Suprapubic skin (tissue), 4 donors: ENCODE data around the gene ATP1A2. TPM values are rescaled to one million over a fixed set of nuclear protein-coding genes. Genes with fewer than 3 reads are reported as not detected.

Experiments
- DNase-seq, 2 donors: peaks; one replicate each; pipeline ENCODE4 v3.0.0-alpha.2; 2019; ENCODE audit warnings: low spot score in 2 of 2
- H3K27ac ChIP-seq: fragments of 200-600 bp; sonication (generic); one replicate; pipeline ENCODE4 v1.5.1; 2019
- H3K27me3 ChIP-seq: fragments of 200-600 bp; sonication (generic); one replicate; pipeline ENCODE4 v1.5.1; 2019
- H3K36me3 ChIP-seq: fragments of 200-600 bp; sonication (generic); one replicate; pipeline ENCODE4 v1.5.1; 2019
- H3K4me1 ChIP-seq: fragments of 200-600 bp; sonication (generic); one replicate; pipeline ENCODE4 v1.5.1; 2019
- H3K4me3 ChIP-seq: fragments of 200-600 bp; sonication (generic); one replicate; pipeline ENCODE4 v1.5.1; 2019; ENCODE audit warnings: mild to moderate bottlenecking
- H3K9me3 ChIP-seq: fragments of 200-600 bp; sonication (generic); one replicate; pipeline ENCODE4 v1.5.1; 2019
- CTCF ChIP-seq, 2 donors: fragments of 200-600 bp in 1 of 2; fragments of 450-650 bp in 1 of 2; sonication (generic) in 1 of 2; IDR thresholded peaks; one replicate each; pipeline ENCODE4 v1.5.1; 2016 to 2019; ENCODE audit warnings: antibody characterized with exemption in 2 of 2, mild to moderate bottlenecking in 1 of 2, moderate library complexity in 1 of 2
- EP300 ChIP-seq: sonication (generic); formaldehyde crosslinking; IDR thresholded peaks from one replicate; pipeline ENCODE4 v1.6.1; 2017; ENCODE audit warnings: antibody characterized with exemption
- POLR2A ChIP-seq, 2 donors: fragments of 450-650 bp; IDR thresholded peaks; one replicate each; pipeline ENCODE4 v1.6.1; 2017; ENCODE audit warnings: antibody characterized with exemption in 2 of 2, mild to moderate bottlenecking in 2 of 2, moderate library complexity in 2 of 2
- POLR2AphosphoS5 ChIP-seq, 3 donors: sonication (generic); formaldehyde crosslinking; IDR thresholded peaks; one replicate each; pipeline ENCODE4 v1.6.1; 2017; ENCODE audit warnings: antibody characterized with exemption in 3 of 3
- WGBS: methylation state at CpG from one replicate; pipeline ENCODE4 v1.1.5; 2018; 5-methylcytosine and 5-hydroxymethylcytosine counted together
- total RNA-seq, 4 donors: library from RNA; depleted of rRNA; stranded (reverse); fragments of >200 nt; gene quantifications; one replicate each; pipeline ENCODE4 v1.1.0, GENCODE V29; 2016

ATP1A2 gene
- total RNA-seq, 4 donors from 2014 or later: 4.2 to 6.9 (median 4.8) TPM

GRCh38 chr1:160149716-160150115 lies 34.2 kb downstream of the ATP1A2 start:
- no peak overlapping the region for H3K27ac ChIP-seq
- H3K9me3 ChIP-seq: no peaks in the 10 kb centered on the region
- H3K27me3 ChIP-seq: no peaks in the 10 kb centered on the region
- no peak for DNase-seq
- 69% methylated on average over 2 of the region's 2 CpGs for WGBS
- TF ChIP-seq POLR2A (IDR thresholded peaks at IDR 0.05) (no peak), EP300 (no peak), POLR2AphosphoS5 (IDR thresholded peaks at IDR 0.05) (no peak), CTCF (IDR thresholded peaks at IDR 0.05) (no peak)
- no peak overlapping the region for H3K4me3 ChIP-seq
- H3K36me3 ChIP-seq: no peaks in the 10 kb centered on the region
- H3K4me1 ChIP-seq: peaks cover 4% of the 10 kb centered on the region

GRCh38 chr1:160151303-160151702 lies 35.7 kb downstream of the ATP1A2 start, which contains the start of gene ATP1A4:
ATP1A4 (plus strand) TSS chr1:160151603; CDS start chr1:160152041, 438 bp downstream.
- no peaks in the 10 kb centered on the region for H3K27me3 ChIP-seq
- H3K36me3 ChIP-seq: no peaks in the 10 kb centered on the region
- H3K4me3 ChIP-seq: no peak within 1 kb of the TSS
- no peak within 1 kb of the TSS for H3K27ac ChIP-seq
- DNase-seq: no peak
- no peak for TF ChIP-seq EP300
- TF ChIP-seq CTCF (IDR thresholded peaks at IDR 0.05): no peak
- TF ChIP-seq POLR2A (IDR thresholded peaks at IDR 0.05): no peak
- no peak for TF ChIP-seq POLR2AphosphoS5 (IDR thresholded peaks at IDR 0.05)
- peaks cover 4% of the 10 kb centered on the region for H3K4me1 ChIP-seq
- no peaks in the 10 kb centered on the region for H3K9me3 ChIP-seq
- 85% methylated on average over 6 of the region's 6 CpGs for WGBS

- no peak overlapping the region for H3K4me3 ChIP-seq
- DNase-seq: no peak
- no peaks in the 10 kb centered on the region for H3K9me3 ChIP-seq
- no peaks in the 10 kb centered on the region for H3K36me3 ChIP-seq
- H3K4me1 ChIP-seq: no peaks in the 10 kb centered on the region
- H3K27me3 ChIP-seq: no peaks in the 10 kb centered on the region
- no peak overlapping the region for H3K27ac ChIP-seq
- 90% methylated on average over 3 of the region's 3 CpGs for WGBS
- TF ChIP-seq CTCF (IDR thresholded peaks at IDR 0.05) (no peak), POLR2AphosphoS5 (IDR thresholded peaks at IDR 0.05) (no peak), POLR2A (IDR thresholded peaks at IDR 0.05) (no peak), EP300 (no peak)
Observed at GRCh38 chr1:160154790-160155189, 39.2 kb downstream of the ATP1A2 start.

GRCh38 chr1:160156361-160156760 lies 40.8 kb downstream of the ATP1A2 start:
- H3K9me3 ChIP-seq: no peaks in the 10 kb centered on the region
- H3K4me1 ChIP-seq: no peaks in the 10 kb centered on the region
- no peak for DNase-seq
- no peak overlapping the region for H3K4me3 ChIP-seq
- no peaks in the 10 kb centered on the region for H3K36me3 ChIP-seq
- no peaks in the 10 kb centered on the region for H3K27me3 ChIP-seq
- no peak for TF ChIP-seq EP300
- 83% methylated on average over 5 of the region's 5 CpGs for WGBS
- no peak overlapping the region for H3K27ac ChIP-seq

GRCh38 chr1:160157174-160157573 lies 41.6 kb downstream of the ATP1A2 start:
- Histone ChIP-seq H3K27ac (no peak overlapping the region), H3K9me3 (no peaks in the 10 kb centered on the region), H3K4me3 (no peak overlapping the region), H3K4me1 (no peaks in the 10 kb centered on the region), H3K36me3 (no peaks in the 10 kb centered on the region), H3K27me3 (no peaks in the 10 kb centered on the region)
- 79% methylated on average over 4 of the region's 4 CpGs for WGBS
- no peak for TF ChIP-seq POLR2AphosphoS5 (IDR thresholded peaks at IDR 0.05)
- no peak for TF ChIP-seq CTCF (IDR thresholded peaks at IDR 0.05)
- no peak for TF ChIP-seq EP300
- no peak for TF ChIP-seq POLR2A (IDR thresholded peaks at IDR 0.05)
- DNase-seq: no peak

- H3K4me1 ChIP-seq: no peaks in the 10 kb centered on the region
- H3K9me3 ChIP-seq: no peaks in the 10 kb centered on the region
- H3K4me3 ChIP-seq: no peak overlapping the region
- no peak for DNase-seq
- no peaks in the 10 kb centered on the region for H3K27me3 ChIP-seq
- H3K36me3 ChIP-seq: no peaks in the 10 kb centered on the region
- 79% methylated on average over 3 of the region's 3 CpGs for WGBS
- TF ChIP-seq POLR2A (IDR thresholded peaks at IDR 0.05): no peak
- no peak for TF ChIP-seq POLR2AphosphoS5 (IDR thresholded peaks at IDR 0.05)
- TF ChIP-seq EP300: no peak
- TF ChIP-seq CTCF (IDR thresholded peaks at IDR 0.05): no peak
- no peak overlapping the region for H3K27ac ChIP-seq
Observed at GRCh38 chr1:160158031-160158430, 42.5 kb downstream of the ATP1A2 start.
